ENCODE data around the gene VASP.

- TF ChIP-seq, protein P1, sequence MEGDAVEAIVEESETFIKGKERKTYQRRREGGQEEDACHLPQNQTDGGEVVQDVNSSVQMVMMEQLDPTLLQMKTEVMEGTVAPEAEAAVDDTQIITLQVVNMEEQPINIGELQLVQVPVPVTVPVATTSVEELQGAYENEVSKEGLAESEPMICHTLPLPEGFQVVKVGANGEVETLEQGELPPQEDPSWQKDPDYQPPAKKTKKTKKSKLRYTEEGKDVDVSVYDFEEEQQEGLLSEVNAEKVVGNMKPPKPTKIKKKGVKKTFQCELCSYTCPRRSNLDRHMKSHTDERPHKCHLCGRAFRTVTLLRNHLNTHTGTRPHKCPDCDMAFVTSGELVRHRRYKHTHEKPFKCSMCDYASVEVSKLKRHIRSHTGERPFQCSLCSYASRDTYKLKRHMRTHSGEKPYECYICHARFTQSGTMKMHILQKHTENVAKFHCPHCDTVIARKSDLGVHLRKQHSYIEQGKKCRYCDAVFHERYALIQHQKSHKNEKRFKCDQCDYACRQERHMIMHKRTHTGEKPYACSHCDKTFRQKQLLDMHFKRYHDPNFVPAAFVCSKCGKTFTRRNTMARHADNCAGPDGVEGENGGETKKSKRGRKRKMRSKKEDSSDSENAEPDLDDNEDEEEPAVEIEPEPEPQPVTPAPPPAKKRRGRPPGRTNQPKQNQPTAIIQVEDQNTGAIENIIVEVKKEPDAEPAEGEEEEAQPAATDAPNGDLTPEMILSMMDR (conservative IDR thresholded peaks at IDR 0.05 in 1 of 2, IDR thresholded peaks at IDR 0.05 in 1 of 2; ENCODE audit: extremely low read depth in 1 of 2, insufficient read depth in 1 of 2, low read depth in 1 of 2, low read length in 2 of 2): no peak
- no peak for TF ChIP-seq EZH2 (IDR thresholded peaks at IDR 0.05; ENCODE audit: borderline replicate concordance, low read length)
Observed at GRCh38 chr19:45471111-45471930, 36.0 kb upstream of the VASP start.
